Measurements from ENCODE around the gene EIF1.
A peak's percentile ranks its signal among the peaks of the same experiment; 100 is the strongest.

Gene EIF1

GRCh38 chr17:41705271-41705991, 16.7 kb downstream of the EIF1 start:
- no peak for DNase-seq

GRCh38 chr17:41707803-41708669, 19.4 kb downstream of the EIF1 start:
- no peak for DNase-seq

- peak; percentile 58 for DNase-seq
Observed at GRCh38 chr17:41710472-41711090, 21.9 kb downstream of the EIF1 start.

DNA sequence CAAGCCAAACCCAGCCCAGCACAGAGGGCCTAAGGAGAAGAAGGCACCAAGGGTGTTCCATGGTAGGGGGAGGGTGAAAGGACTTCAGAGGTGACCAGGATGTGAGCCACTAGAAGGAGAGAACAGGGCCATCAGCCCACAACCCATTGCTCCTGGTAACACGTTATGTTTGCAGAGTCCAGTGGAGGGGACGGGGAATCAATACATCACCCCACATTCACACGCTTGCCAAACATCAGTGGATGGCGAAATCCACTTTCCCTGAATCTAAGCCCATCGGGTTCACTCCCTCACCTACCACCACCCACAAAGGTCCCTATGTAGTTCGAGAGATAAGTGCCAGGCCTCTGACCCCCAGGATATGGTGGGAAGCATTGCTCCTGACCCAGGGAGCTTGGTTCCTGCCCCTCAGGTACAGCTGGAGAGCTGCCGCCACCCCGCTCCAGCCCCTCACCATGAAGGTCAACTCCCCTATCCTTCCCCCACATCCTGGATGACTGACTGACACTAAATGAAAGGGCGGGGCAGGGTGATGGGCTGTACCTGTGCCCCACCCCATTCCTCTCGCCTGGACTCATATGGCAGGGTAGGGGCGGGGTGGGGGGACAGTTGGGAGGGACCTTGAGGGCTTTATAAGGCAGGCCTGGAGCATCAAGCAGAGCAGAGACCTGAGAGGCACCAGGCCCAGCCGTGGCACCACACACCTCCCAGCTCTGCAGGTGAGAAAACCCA, 23.1 kb downstream of the EIF1 start, which contains the start of gene GAST:
GAST (plus strand) TSS at position 663 of the 732 bp plus-strand sequence. CDS start 3,106 bp downstream, outside the sequence.
- DNase-seq: no peak

DNA sequence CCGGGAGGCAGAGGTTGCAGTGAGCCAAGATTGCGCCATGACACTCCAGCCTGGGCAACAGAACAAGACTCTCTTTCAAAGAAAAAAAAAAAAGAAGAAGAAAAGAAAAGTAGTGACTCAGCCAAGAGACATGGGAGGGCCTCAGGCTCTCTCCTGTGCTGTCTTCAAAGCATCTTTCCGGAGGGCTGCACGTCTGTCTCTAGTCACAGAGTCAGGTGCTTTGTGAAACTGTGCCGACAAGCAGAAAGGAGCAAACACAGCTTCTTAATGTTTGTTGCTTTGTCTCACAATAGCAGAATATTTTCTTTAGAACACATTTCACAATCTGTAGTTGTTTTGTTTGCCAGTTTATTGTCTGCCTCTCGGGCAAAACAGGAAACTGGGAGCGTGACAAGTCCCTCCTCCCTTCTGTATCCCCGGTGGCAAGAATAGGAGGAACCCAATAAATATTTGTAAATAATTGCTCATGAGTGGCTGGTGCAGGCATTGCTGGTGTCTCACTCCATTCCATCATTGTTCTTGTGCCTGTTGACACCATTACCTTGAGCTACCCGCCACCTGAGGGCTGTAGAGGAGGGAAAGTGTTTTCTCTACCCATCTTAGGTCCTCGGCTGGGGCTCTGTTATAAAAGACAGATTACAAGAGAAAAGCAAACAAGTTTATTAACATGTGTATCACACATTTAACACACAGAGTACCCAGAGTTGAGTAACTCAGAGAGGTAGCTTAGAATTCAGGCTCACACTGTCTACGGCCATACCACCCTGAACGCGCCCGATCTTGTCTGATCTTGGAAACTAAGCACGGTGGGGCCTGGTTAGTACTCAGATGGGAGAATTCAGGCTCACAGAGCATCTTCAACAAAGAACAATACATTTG, 29.0 kb downstream of the EIF1 start:
- no peak for DNase-seq

DNA sequence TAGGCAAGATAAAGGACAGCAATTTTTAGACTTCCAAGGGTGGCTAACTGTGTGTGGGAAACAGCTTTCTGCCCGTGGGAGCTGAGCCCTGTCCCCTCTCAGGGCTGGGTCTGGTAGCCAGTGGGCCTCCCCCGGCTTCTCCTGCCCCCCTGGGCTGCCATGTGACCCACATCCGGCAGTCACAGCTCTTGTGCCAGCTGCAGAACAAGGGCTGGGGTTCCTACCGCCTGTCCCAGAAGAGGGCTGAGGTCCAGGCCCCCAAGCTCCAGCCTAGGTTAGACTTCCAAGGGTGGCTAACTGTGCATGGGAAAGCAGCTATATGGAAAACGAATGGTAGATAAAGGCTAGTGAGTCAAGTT, 29.6 kb downstream of the EIF1 start:
- no peak for DNase-seq

- no peak for DNase-seq
Observed at GRCh38 chr17:41722231-41722630, 33.5 kb downstream of the EIF1 start.

DNA sequence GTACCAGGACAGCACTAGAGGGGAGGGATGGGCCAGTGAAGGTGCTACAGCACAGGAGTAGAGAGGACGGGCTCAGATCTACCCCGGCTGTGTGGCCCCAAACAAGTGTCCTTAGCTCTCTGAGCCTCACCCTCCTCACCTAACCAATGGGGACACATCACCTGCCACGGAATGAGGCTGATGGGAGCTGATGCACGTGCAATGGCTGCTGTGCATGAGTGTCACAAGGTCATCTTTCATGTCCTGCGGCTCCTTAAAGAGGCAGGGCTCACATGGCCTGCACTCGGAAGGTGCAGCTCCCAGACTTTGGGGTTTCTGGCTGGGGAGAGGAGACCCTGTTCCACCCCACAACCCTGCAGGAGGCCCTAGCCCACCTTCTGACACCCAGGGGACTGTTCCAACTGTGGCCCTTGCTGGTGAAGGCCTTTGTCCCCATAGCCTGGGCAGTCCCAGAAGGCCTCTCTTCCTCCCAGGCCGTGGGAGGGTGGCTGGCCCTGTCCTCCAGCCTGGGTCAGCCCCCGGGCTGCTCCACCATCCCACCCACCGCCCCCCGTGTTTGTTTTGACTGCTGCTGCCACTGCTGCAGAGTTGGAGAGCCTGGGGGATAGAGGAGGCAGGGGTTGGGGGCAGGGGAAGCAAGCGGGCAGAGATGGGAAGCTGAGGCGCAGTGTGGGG, 35.3 kb downstream of the EIF1 start:
- no peak for DNase-seq

GRCh38 chr17:41724476-41725050, 35.9 kb downstream of the EIF1 start:
- DNase-seq: no peak

DNA sequence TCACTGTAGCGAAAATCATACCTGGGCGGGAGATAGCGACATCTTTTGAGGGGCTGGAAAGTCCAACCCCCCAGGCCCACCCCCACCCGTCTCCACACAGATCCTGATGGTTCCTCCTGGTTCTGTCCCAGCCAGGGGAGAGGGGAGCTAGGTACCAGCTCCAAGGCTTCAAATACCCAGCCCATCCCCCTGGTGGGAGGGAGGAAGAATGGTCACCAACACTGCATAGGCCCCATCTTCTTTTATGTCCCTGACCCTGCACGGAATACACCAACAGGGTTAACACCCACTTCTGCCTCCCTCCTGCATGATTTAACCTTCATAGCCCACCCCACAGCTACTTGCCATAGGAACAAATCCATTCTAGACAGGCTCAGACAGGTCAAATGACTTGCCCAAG, 36.4 kb downstream of the EIF1 start:
- DNase-seq: no peak

GRCh38 chr17:41728056-41728455, 39.4 kb downstream of the EIF1 start:
- DNase-seq: no peak

- no peak for DNase-seq
Observed at GRCh38 chr17:41730479-41730878, 41.8 kb downstream of the EIF1 start.

- no peak for DNase-seq
Observed at GRCh38 chr17:41731836-41732235, 43.2 kb downstream of the EIF1 start.

DNA sequence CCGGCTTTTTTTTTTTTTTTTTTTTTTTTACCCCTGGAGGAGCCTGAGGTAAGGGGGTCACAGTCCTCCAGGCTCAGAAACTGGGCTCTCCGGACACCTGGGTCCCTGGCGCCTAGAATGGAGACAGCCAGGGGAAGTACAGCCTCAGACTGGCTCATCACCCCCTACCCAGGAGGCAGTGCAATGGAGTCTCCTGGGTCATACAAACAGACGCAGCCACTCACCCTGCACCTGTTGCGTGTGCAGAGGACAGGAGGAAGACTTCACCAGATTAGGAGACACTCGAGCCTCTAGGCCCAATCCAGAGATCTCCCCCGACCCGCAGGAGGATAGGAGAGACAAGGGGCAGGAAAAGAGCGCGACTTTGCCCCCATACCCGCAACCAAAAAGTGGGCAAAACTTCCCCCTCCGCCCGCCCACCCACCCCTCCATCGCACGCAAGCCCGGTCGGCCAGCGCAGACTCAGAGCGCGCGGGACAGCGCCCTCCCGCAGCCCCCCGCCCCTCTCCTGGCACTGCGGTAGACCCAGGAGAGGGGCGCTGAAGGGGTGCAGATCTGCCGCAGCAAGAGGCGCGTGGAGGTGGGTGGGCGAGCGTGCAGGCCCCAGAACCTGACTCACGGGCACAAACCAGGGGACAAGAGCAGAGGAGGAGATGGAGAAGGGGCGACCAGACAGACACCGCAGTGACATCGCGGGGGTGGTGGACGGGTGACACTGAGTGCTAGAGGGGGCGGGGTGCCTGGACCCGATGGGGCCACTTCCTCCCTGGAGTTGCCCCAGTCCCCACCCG, 44.9 kb downstream of the EIF1 start:
- no peak for DNase-seq

- no peak for DNase-seq
Observed at GRCh38 chr17:41734139-41734948, 45.7 kb downstream of the EIF1 start, which contains the start of gene HAP1. HAP1 (minus strand) TSS chr17:41734643; CDS start chr17:41734634, 9 bp downstream.

- DNase-seq: no peak
Observed at GRCh38 chr17:41734949-41735313, 46.2 kb downstream of the EIF1 start.

- no peak for DNase-seq
Observed at GRCh38 chr17:41735744-41736143, 47.1 kb downstream of the EIF1 start.

GRCh38 chr17:41736983-41737679, 48.4 kb downstream of the EIF1 start:
- DNase-seq: no peak

DNA sequence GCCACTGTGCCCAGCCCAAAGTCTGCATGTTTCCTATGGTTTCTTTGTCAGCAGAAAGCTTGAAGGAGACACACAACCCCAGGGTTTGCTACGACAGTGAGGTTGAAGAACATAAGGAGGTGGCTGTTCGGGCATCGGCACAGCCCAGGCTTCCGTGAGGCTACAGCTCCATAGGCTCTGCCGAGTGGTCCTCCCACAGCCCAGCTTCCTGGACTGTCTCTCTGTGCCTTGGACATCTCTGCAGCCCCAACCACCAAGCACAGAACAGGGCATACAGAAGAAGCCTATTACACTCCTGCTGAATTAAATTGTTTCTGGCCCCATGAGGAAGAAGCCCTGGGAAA, 49.0 kb downstream of the EIF1 start:
- DNase-seq: no peak
